ENCODE data around the gene GIMAP6. TPM values are rescaled to one million over a fixed set of nuclear protein-coding genes. Genes with fewer than 3 reads are reported as not detected.

The GIMAP6 gene
- total RNA-seq, 1 experiment from 2014 or later, result not detected

- no peak for DNase-seq
- ChIA-PET CTCF (no interaction called here), POLR2A (ENCODE audit: unreplicated experiment) (no interaction called here)
- TF ChIP-seq EZH2 (IDR thresholded peaks at IDR 0.05; ENCODE audit: low read depth) (no peak), CTCF (conservative IDR thresholded peaks at IDR 0.05) (no peak)
- no peak overlapping the region for H3K4me3 ChIP-seq
- BruUV-seq (replicated peaks), result no TSS peak
- H3K36me3 ChIP-seq (ENCODE audit: low read depth), result no peaks in the 10 kb centered on the region
- H3K79me2 ChIP-seq (ENCODE audit: low read depth), result no peaks in the 10 kb centered on the region
- no peaks in the 10 kb centered on the region for H3K9me2 ChIP-seq (ENCODE audit: insufficient read depth)
- H3K9me3 ChIP-seq (ENCODE audit: insufficient read depth, low read depth), result no peaks in the 10 kb centered on the region
- no peaks in the 10 kb centered on the region for H3F3A ChIP-seq (ENCODE audit: insufficient read depth, low read depth)
- H3K27ac ChIP-seq, result no peak overlapping the region
- no peak overlapping the region for H2AFZ ChIP-seq
- H3K4me2 ChIP-seq, result no peak overlapping the region
- peaks cover 43% of the 10 kb centered on the region for H3K27me3 ChIP-seq (ENCODE audit: insufficient read depth, low read depth)
- H3K4me1 ChIP-seq (replicated peaks; ENCODE audit: insufficient read depth), result no peaks in the 10 kb centered on the region
- H4K20me1 ChIP-seq (ENCODE audit: insufficient read depth), result 0 out of 2 replicates have a peak, but pooled peaks cover 3% of the 10 kb centered on the region
- intact Hi-C loops (cut with micrococcal nuclease; ENCODE audit: unreplicated experiment), result no loop called here
Measured at GRCh38 chr7:150626696-150627095, 5.5 kb downstream of the GIMAP6 start.

- Histone ChIP-seq H3F3A (ENCODE audit: insufficient read depth, low read depth) (no peaks in the 10 kb centered on the region), H3K9me3 (ENCODE audit: insufficient read depth, low read depth) (no peaks in the 10 kb centered on the region), H2AFZ (no peak overlapping the region), H3K4me3 (no peak overlapping the region), H3K9me2 (ENCODE audit: insufficient read depth) (no peaks in the 10 kb centered on the region), H4K20me1 (ENCODE audit: insufficient read depth) (0 out of 2 replicates have a peak, but pooled peaks cover 3% of the 10 kb centered on the region), H3K36me3 (ENCODE audit: low read depth) (no peaks in the 10 kb centered on the region), H3K4me1 (replicated peaks; ENCODE audit: insufficient read depth) (no peaks in the 10 kb centered on the region), H3K27ac (no peak overlapping the region), H3K4me2 (no peak overlapping the region), H3K27me3 (ENCODE audit: insufficient read depth, low read depth) (peaks cover 27% of the 10 kb centered on the region), H3K79me2 (ENCODE audit: low read depth) (no peaks in the 10 kb centered on the region)
- no peak for DNase-seq
- ChIA-PET POLR2A (ENCODE audit: unreplicated experiment) (no interaction called here), CTCF (no interaction called here)
- TF ChIP-seq EZH2 (IDR thresholded peaks at IDR 0.05; ENCODE audit: low read depth), result no peak
- no peak for TF ChIP-seq CTCF (conservative IDR thresholded peaks at IDR 0.05)
- intact Hi-C loops (cut with micrococcal nuclease; ENCODE audit: unreplicated experiment), result no loop called here
- no TSS peak for BruUV-seq (replicated peaks)
Measured at GRCh38 chr7:150621376-150621775, 10.8 kb downstream of the GIMAP6 start.

GRCh38 chr7:150620617-150621371 lies 11.4 kb downstream of the GIMAP6 start:
- no peaks in the 10 kb centered on the region for H3K36me3 ChIP-seq (ENCODE audit: low read depth)
- TF ChIP-seq CTCF (conservative IDR thresholded peaks at IDR 0.05) (no peak), EZH2 (IDR thresholded peaks at IDR 0.05; ENCODE audit: low read depth) (no peak)
- H3K4me3 ChIP-seq, result no peak overlapping the region
- H3K27ac ChIP-seq, result no peak overlapping the region
- DNase-seq, result no peak
- H3K4me2 ChIP-seq, result no peak overlapping the region
- H3K9me3 ChIP-seq (ENCODE audit: insufficient read depth, low read depth), result no peaks in the 10 kb centered on the region
- H3K79me2 ChIP-seq (ENCODE audit: low read depth), result no peaks in the 10 kb centered on the region
- peaks cover 3% of the 10 kb centered on the region; the same call in 1 of the 2 replicates for H4K20me1 ChIP-seq (ENCODE audit: insufficient read depth)
- CTCF ChIA-PET, result no interaction called here
- H3K4me1 ChIP-seq (replicated peaks; ENCODE audit: insufficient read depth), result no peaks in the 10 kb centered on the region
- no peaks in the 10 kb centered on the region for H3K9me2 ChIP-seq (ENCODE audit: insufficient read depth)
- POLR2A ChIA-PET (ENCODE audit: unreplicated experiment), result no interaction called here
- no peak overlapping the region for H2AFZ ChIP-seq
- no TSS peak for BruUV-seq (replicated peaks)
- intact Hi-C loops (cut with micrococcal nuclease; ENCODE audit: unreplicated experiment), result no loop called here
- no peaks in the 10 kb centered on the region for H3F3A ChIP-seq (ENCODE audit: insufficient read depth, low read depth)
- peaks cover 22% of the 10 kb centered on the region for H3K27me3 ChIP-seq (ENCODE audit: insufficient read depth, low read depth)
